ENCODE data around the gene CDH16. TPM values are rescaled to one million over a fixed set of nuclear protein-coding genes. Genes with fewer than 3 reads are reported as not detected.

CDH16 gene
- total and polyA plus RNA-seq, 2 of the 13 experiments (the other 11 are each of a cell fraction or from before 2014, with no cell fraction given), result 2.7 to 3.9 TPM

DNA sequence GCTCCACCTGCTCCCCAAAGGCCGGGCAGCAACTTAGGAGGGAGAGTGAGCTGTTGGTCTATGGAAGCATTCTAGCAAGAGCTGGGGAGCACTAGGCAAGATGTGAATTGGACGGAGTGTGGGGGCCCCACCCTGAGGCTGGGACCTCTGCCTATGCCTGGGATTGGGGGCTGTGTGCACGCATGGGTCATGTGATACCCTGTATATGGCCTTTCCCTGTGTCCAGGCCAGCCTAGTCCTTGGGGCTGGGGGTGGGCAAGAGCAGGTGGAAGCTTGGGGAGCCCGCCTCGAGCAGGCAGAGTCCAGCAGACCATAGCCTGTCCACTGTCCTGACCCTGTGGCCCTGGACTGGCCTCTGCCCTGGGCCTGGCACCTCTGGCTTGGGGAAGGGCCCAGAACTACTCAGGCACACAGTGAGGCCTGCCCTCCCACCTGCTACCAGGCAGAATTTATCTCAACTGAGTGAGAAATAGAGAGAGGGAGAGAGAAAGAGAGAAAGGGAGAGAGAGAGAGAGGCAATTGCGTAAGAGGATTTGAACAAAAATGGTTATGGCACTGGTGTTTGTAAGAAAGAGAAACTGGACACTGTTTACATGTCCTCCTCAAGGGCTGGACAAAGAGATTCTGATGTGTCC is 19.3 kb downstream of the CDH16 start (continued):
- TF ChIP-seq, protein P1, sequence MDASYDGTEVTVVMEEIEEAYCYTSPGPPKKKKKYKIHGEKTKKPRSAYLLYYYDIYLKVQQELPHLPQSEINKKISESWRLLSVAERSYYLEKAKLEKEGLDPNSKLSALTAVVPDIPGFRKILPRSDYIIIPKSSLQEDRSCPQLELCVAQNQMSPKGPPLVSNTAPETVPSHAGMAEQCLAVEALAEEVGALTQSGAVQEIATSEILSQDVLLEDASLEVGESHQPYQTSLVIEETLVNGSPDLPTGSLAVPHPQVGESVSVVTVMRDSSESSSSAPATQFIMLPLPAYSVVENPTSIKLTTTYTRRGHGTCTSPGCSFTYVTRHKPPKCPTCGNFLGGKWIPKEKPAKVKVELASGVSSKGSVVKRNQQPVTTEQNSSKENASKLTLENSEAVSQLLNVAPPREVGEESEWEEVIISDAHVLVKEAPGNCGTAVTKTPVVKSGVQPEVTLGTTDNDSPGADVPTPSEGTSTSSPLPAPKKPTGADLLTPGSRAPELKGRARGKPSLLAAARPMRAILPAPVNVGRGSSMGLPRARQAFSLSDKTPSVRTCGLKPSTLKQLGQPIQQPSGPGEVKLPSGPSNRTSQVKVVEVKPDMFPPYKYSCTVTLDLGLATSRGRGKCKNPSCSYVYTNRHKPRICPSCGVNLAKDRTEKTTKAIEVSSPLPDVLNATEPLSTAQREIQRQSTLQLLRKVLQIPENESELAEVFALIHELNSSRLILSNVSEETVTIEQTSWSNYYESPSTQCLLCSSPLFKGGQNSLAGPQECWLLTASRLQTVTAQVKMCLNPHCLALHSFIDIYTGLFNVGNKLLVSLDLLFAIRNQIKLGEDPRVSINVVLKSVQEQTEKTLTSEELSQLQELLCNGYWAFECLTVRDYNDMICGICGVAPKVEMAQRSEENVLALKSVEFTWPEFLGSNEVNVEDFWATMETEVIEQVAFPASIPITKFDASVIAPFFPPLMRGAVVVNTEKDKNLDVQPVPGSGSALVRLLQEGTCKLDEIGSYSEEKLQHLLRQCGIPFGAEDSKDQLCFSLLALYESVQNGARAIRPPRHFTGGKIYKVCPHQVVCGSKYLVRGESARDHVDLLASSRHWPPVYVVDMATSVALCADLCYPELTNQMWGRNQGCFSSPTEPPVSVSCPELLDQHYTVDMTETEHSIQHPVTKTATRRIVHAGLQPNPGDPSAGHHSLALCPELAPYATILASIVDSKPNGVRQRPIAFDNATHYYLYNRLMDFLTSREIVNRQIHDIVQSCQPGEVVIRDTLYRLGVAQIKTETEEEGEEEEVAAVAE (CRISPR knock-in tag; IDR thresholded peaks at IDR 0.05; ENCODE audit: borderline replicate concordance), result 0 out of 2 replicates have a peak, but pooled peaks have one; percentile 42
- TF ChIP-seq ZMYM4 (CRISPR knock-in tag; IDR thresholded peaks at IDR 0.05) (no peak), ZKSCAN8 (CRISPR knock-in tag; IDR thresholded peaks at IDR 0.05; ENCODE audit: borderline replicate concordance) (0 out of 2 replicates have a peak, but pooled peaks have one; percentile 61), ZNF281 (CRISPR knock-in tag; IDR thresholded peaks at IDR 0.05; ENCODE audit: borderline replicate concordance) (0 out of 2 replicates have a peak, but pooled peaks have one; percentile 4), ISX (CRISPR knock-in tag; conservative IDR thresholded peaks at IDR 0.05) (no peak), EZH2 (conservative IDR thresholded peaks at IDR 0.05; ENCODE audit: low read depth, low read length) (no peak), CHCHD3 (CRISPR knock-in tag; IDR thresholded peaks at IDR 0.05) (no peak), ZNF30 (CRISPR knock-in tag; IDR thresholded peaks at IDR 0.05) (no peak), RARA (CRISPR knock-in tag; IDR thresholded peaks at IDR 0.05) (peak; percentile 24; the same call in 1 of the 2 replicates), ZSCAN9 (CRISPR knock-in tag; IDR thresholded peaks at IDR 0.05; ENCODE audit: borderline replicate concordance) (no peak), ZNF569 (CRISPR knock-in tag; IDR thresholded peaks at IDR 0.05; ENCODE audit: borderline replicate concordance) (no peak), HIC2 (CRISPR knock-in tag; IDR thresholded peaks at IDR 0.05; ENCODE audit: low read depth) (peak; percentile 73), SOX6 (IDR thresholded peaks at IDR 0.05) (no peak), SOX6 (CRISPR knock-in tag; IDR thresholded peaks at IDR 0.05) (peak; percentile 55), TCF12 (IDR thresholded peaks at IDR 0.05) (no peak), TCF12 (CRISPR knock-in tag; IDR thresholded peaks at IDR 0.05) (no peak), ATRX (CRISPR knock-in tag; IDR thresholded peaks at IDR 0.05; ENCODE audit: borderline replicate concordance) (no peak), GLMP (CRISPR knock-in tag; IDR thresholded peaks at IDR 0.05; ENCODE audit: borderline replicate concordance) (no peak), ZNF598 (CRISPR knock-in tag; IDR thresholded peaks at IDR 0.05; ENCODE audit: borderline replicate concordance) (peak; percentile 92; the same call in 1 of the 2 replicates), ZFY (CRISPR knock-in tag; IDR thresholded peaks at IDR 0.05) (peak; percentile 55), ZBTB42 (CRISPR knock-in tag; IDR thresholded peaks at IDR 0.05) (no peak)

Data from HepG2 (cell line).